GM12878 (cell line): ENCODE results near the gene HES2.

Experiments used
- GABPA ChIP-seq: IDR thresholded peaks from 2 replicates; pipeline ENCODE4 v1.6.1; 2014; ENCODE audit warnings: antibody characterized with exemption, low read depth, mild to moderate bottlenecking, inconsistent platforms
- IKZF2 ChIP-seq, 2 experiments: fragments of 450-650 bp; IDR thresholded peaks; 2 replicates each; pipeline ENCODE4 v1.6.1; 2017; ENCODE audit warnings: mild to moderate bottlenecking in 2 of 2, moderate library complexity in 2 of 2
- MXI1 ChIP-seq: fragments of 150-350 bp; IDR thresholded peaks from 2 replicates; pipeline ENCODE4 v1.6.1; 2011; ENCODE audit warnings: low read depth, mild to moderate bottlenecking, inconsistent platforms, low read length, improper control_type of control experiment
- TCF3 ChIP-seq: IDR thresholded peaks from 2 replicates; pipeline ENCODE4 v1.6.1; 2012; ENCODE audit warnings: low read depth, mild to moderate bottlenecking, low read length, borderline replicate concordance; ENCODE audit not compliant: insufficient read depth
- TF ChIP-seq, protein P1 (sequence below): IDR thresholded peaks from 2 replicates; pipeline ENCODE4 v1.6.1; 2011; ENCODE audit warnings: borderline replicate concordance, low read depth, mild to moderate bottlenecking, moderate library complexity, mixed read lengths, low read length; ENCODE audit not compliant: insufficient read depth; ENCODE audit errors: extremely low read length
- TF ChIP-seq, protein P2 (sequence below), 3 experiments: IDR thresholded peaks in 2 of 3; conservative IDR thresholded peaks in 1 of 3; 2 replicates each; pipeline ENCODE4 v1.5.1; 2011; ENCODE audit warnings: low read depth in 3 of 3, low read length in 3 of 3, mild to moderate bottlenecking in 3 of 3, control low read depth in 2 of 3, moderate library complexity in 2 of 3, inconsistent platforms in 1 of 3, mixed read lengths in 1 of 3; ENCODE audit not compliant: control insufficient read depth in 2 of 3, insufficient read depth in 1 of 3; ENCODE audit errors: extremely low read depth in 1 of 3
- TF ChIP-seq, protein P3 (sequence below): fragments of 450-650 bp; IDR thresholded peaks from 2 replicates; pipeline ENCODE4 v1.6.1; 2017; ENCODE audit warnings: mild to moderate bottlenecking, low read depth, inconsistent platforms; ENCODE audit not compliant: poor library complexity, severe bottlenecking

GRCh38 chr1:6421266-6421665 lies 1.5 kb upstream of the HES2 start:
- TF ChIP-seq, protein P1, sequence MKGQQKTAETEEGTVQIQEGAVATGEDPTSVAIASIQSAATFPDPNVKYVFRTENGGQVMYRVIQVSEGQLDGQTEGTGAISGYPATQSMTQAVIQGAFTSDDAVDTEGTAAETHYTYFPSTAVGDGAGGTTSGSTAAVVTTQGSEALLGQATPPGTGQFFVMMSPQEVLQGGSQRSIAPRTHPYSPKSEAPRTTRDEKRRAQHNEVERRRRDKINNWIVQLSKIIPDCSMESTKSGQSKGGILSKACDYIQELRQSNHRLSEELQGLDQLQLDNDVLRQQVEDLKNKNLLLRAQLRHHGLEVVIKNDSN: no peak
- TF ChIP-seq MXI1 (no peak), GABPA (no peak), IKZF2 (IDR thresholded peaks at IDR 0.05) (no peak), TCF3 (no peak)
- TF ChIP-seq, protein P2, sequence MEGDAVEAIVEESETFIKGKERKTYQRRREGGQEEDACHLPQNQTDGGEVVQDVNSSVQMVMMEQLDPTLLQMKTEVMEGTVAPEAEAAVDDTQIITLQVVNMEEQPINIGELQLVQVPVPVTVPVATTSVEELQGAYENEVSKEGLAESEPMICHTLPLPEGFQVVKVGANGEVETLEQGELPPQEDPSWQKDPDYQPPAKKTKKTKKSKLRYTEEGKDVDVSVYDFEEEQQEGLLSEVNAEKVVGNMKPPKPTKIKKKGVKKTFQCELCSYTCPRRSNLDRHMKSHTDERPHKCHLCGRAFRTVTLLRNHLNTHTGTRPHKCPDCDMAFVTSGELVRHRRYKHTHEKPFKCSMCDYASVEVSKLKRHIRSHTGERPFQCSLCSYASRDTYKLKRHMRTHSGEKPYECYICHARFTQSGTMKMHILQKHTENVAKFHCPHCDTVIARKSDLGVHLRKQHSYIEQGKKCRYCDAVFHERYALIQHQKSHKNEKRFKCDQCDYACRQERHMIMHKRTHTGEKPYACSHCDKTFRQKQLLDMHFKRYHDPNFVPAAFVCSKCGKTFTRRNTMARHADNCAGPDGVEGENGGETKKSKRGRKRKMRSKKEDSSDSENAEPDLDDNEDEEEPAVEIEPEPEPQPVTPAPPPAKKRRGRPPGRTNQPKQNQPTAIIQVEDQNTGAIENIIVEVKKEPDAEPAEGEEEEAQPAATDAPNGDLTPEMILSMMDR (IDR thresholded peaks at IDR 0.05 in 2 of 3, conservative IDR thresholded peaks at IDR 0.05 in 1 of 3; ENCODE audit: control insufficient read depth in 2 of 3, extremely low read depth in 1 of 3, insufficient read depth in 1 of 3, low read depth in 3 of 3, low read length in 3 of 3): no peak
- TF ChIP-seq, protein P3, sequence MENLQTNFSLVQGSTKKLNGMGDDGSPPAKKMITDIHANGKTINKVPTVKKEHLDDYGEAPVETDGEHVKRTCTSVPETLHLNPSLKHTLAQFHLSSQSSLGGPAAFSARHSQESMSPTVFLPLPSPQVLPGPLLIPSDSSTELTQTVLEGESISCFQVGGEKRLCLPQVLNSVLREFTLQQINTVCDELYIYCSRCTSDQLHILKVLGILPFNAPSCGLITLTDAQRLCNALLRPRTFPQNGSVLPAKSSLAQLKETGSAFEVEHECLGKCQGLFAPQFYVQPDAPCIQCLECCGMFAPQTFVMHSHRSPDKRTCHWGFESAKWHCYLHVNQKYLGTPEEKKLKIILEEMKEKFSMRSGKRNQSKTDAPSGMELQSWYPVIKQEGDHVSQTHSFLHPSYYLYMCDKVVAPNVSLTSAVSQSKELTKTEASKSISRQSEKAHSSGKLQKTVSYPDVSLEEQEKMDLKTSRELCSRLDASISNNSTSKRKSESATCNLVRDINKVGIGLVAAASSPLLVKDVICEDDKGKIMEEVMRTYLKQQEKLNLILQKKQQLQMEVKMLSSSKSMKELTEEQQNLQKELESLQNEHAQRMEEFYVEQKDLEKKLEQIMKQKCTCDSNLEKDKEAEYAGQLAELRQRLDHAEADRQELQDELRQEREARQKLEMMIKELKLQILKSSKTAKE: no peak
